Measurements from ENCODE around the gene CD7.

GRCh38 chr17:82283208-82283749, 34.1 kb downstream of the CD7 start:
- 0 out of 2 replicates have a peak, but pooled peaks have one; percentile 28 for TF ChIP-seq ZFP3 (CRISPR knock-in tag; IDR thresholded peaks at IDR 0.05)
- no peak for TF ChIP-seq ZFP30 (CRISPR knock-in tag; IDR thresholded peaks at IDR 0.05)
- no peak for TF ChIP-seq ARNTL (CRISPR knock-in tag; IDR thresholded peaks at IDR 0.05; ENCODE audit: borderline replicate concordance, low read depth)
- no peak for TF ChIP-seq POU6F1 (CRISPR knock-in tag; IDR thresholded peaks at IDR 0.05; ENCODE audit: borderline replicate concordance, low read depth)
- no peak for TF ChIP-seq PATZ1 (CRISPR knock-in tag; IDR thresholded peaks at IDR 0.05; ENCODE audit: borderline replicate concordance)
- TF ChIP-seq PPARA (CRISPR knock-in tag; IDR thresholded peaks at IDR 0.05; ENCODE audit: borderline replicate concordance): no peak
- TF ChIP-seq BACH2 (CRISPR knock-in tag; IDR thresholded peaks at IDR 0.05; ENCODE audit: borderline replicate concordance): no peak
- no peak for TF ChIP-seq RARB (CRISPR knock-in tag; IDR thresholded peaks at IDR 0.05)
- no peak for TF ChIP-seq ZC3H10 (CRISPR knock-in tag; IDR thresholded peaks at IDR 0.05)
- no peak for TF ChIP-seq ISL1 (CRISPR knock-in tag; IDR thresholded peaks at IDR 0.05)
- TF ChIP-seq CREB5 (CRISPR knock-in tag; IDR thresholded peaks at IDR 0.05; ENCODE audit: low read depth): no peak
- no peak for TF ChIP-seq ZNF565 (CRISPR knock-in tag; conservative IDR thresholded peaks at IDR 0.05; ENCODE audit: low read depth)
